SK-N-SH treated with all-trans-retinoic acid at 6 μM for 48 hours (cell line): Measurements from ENCODE around the gene SYNRG.

Experiments used
- ARNTL ChIP-seq: fragments of 450-650 bp; formaldehyde crosslinking; IDR thresholded peaks from 2 replicates; pipeline ENCODE4 v1.5.0; 2020; ENCODE audit warnings: low read depth, mild to moderate bottlenecking, moderate library complexity, borderline replicate concordance
- BACH2 ChIP-seq: fragments of 250-450 bp; sonication (Bioruptor Pico); IDR thresholded peaks from 2 replicates; pipeline ENCODE4 v1.9.0; 2021; ENCODE audit warnings: mild to moderate bottlenecking, borderline replicate concordance
- ESRRG ChIP-seq: fragments of 250-450 bp; sonication (Bioruptor Pico); IDR thresholded peaks from 2 replicates; pipeline ENCODE4 v1.6.1; 2021; ENCODE audit warnings: mild to moderate bottlenecking
- TCF4 ChIP-seq: fragments of 250-450 bp; sonication (Bioruptor Pico); IDR thresholded peaks from 2 replicates; pipeline ENCODE4 v1.8.0; 2021; ENCODE audit warnings: mild to moderate bottlenecking, moderate library complexity, borderline replicate concordance
- TOX ChIP-seq: fragments of 250-450 bp; sonication (Bioruptor Pico); IDR thresholded peaks from 2 replicates; pipeline ENCODE4 v1.8.0; 2021; ENCODE audit warnings: mild to moderate bottlenecking, moderate library complexity, borderline replicate concordance
- ZC3H10 ChIP-seq: fragments of 250-450 bp; sonication (Bioruptor Pico); IDR thresholded peaks from 2 replicates; pipeline ENCODE4 v1.5.1; 2021; ENCODE audit warnings: mild to moderate bottlenecking, moderate library complexity
- ZNF565 ChIP-seq: fragments of 450-650 bp; formaldehyde crosslinking; conservative IDR thresholded peaks from 2 replicates; pipeline ENCODE4 v1.5.0; 2020; ENCODE audit warnings: low read depth, mild to moderate bottlenecking, moderate library complexity

- TF ChIP-seq ARNTL (CRISPR knock-in tag), result no peak
- no peak for TF ChIP-seq ZNF565 (CRISPR knock-in tag)
- no peak for TF ChIP-seq BACH2 (CRISPR knock-in tag)
- no peak for TF ChIP-seq TCF4 (CRISPR knock-in tag)
- no peak for TF ChIP-seq ZC3H10 (CRISPR knock-in tag)
- no peak for TF ChIP-seq TOX (CRISPR knock-in tag)
- no peak for TF ChIP-seq ESRRG (CRISPR knock-in tag)
Observed at GRCh38 chr17:37637956-37638355, 28.7 kb upstream of the SYNRG start.
